ENCODE data around the gene KCNA3.

Gene KCNA3
- 172 to 263 reads per million in 2 experiments for total RNA-seq

DNA sequence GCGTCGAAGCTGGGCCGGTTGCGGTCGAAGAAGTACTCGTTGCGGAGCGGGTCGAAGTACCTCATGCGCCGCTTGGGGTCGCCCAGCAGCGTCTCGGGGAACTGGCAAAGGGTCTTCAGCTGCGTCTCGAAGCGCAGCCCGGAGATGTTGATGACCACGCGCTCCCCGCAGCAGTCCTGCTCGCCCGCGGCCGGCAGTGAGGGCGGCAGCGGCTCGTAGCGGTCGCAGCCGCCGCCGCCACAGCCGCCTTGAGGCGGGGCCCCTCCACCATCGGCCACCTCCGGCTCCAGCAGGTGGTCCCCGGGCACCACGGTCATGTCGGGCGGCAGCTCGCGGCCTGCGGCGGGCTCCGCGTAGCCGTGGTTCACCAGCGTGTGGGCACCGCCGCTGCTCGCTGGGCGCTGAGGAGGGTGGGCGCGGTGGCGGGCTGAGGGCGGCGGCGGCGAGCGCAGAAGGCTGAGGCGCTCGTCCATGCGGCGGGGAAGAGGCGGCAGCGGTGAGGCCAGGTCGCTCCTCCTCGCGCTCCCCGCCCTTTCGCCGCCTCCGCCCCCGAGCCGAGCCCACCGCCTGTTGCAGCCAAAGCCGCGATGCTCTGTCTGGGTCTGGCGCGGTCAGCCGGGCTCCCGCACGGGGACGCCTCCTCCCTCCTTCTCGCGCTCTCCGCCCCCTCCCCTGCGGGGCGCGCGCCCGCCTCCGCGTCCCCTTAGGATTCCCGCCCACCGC is at the start of gene KCNA3:
Gene KCNA3, minus strand, starts transcription at position 604 of the 723 bp plus-strand sequence. Its CDS starts 131 bp downstream, at position 473.
- peak; percentile 53 for DNase-seq (ENCODE audit: low read depth)

DNA sequence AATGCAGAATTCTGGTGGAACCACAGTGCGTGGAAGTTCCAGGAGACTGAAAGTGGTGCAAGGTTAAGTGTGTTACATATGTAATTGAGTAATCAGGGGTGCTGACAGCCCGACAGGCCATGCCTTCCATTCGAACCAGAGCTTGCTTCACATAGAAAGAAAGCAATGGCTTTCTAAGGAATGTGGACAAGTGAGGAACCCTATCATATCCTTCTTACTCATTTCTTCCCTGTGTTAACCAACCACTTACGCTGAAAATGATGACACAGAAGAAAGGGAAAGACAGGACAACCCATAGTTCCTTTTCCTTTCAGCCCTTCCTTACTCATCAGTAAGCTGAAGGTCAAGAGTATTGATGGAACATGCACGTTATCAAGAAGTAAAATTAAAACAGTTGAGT is 48.1 kb upstream of the KCNA3 start:
- DNase-seq (ENCODE audit: low read depth): no peak

DNA sequence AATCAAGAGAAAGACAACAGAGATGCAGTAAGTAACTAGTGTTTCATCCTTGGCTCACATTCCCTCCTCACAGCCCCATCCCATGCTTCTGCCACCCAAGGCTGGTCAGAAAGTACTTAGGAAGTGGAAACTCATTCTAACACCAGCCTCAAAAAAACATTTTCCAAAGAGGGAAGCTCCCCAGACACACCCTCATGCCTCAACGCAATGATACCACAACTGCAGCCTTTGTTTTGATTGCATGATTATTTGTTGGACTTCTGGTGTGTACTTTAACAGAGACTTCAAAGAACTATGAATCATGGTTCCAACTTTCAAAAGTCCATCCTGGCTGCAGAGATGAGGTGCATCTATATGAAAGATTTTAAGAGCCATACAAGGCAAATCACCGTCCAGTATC is 45.2 kb upstream of the KCNA3 start:
- DNase-seq (ENCODE audit: low read depth): no peak

DNA sequence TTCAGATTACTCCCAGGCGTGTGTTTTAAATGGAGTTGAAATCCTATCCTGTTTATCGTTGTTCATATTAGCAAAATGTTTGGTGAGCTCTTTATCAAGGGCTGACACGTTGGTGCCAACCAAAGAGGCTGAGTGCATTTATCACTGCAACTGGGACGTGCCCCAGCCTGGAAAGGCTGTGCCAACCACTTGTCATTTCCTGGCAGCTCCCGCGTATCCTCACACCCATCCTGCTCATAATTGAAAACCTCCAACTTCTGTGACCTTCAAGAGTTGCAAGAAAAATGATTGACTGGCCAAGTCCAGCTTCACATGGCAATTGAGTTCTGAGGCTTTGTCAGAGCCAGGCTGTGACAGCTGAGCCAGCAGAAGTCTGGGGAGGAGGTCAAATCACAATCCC is 43.7 kb upstream of the KCNA3 start:
- no peak for DNase-seq (ENCODE audit: low read depth)

DNA sequence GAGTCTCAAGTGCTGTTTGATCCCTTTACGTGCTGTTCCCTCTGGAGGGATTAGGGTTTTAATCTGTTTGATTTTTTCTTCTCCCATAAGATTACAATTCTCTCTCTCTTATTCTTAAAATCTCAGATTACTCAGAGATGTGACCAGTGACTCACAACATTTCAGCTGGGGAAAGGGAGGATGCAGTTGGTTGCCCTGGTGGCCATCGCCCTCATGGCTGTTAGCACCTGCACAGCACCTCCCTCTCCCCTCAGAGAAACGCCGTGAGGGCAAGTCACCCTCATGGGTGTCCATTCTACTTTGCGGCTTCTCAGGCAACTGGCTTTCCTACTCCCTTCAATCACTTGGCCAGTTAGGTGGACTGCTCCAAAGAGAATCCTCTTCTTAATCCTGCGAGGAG is 42.4 kb upstream of the KCNA3 start:
- no peak for DNase-seq (ENCODE audit: low read depth)

DNA sequence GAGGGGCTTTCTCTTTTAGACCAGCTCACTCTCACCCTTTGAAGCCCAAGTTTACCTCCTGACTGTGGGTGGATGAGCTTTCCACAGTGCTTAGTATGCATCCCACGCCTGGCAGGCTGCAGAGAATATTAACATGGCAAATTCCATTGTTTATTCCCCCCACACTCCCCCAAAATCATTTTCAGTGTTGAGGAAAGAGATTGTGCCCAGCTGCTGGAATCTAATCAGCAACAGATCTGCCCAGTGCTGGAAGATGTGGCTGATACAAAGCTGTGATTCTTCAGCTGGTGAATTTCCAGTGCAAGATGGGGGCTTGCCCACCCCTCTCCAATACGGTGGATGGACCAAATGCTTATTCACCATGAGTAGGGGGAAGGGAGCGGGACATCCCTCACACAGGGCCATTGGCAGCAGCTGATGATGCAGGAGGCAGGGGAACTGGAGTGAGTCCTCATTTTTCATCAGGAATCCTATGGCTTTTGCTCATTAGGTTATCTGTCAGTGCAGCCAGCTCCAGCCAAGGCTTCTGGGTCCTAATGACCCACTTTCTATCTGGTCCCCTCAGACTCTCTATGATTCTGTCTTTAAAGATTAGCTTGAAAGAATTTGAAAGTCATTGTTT is 39.7 kb upstream of the KCNA3 start:
- no peak for DNase-seq (ENCODE audit: low read depth)

DNA sequence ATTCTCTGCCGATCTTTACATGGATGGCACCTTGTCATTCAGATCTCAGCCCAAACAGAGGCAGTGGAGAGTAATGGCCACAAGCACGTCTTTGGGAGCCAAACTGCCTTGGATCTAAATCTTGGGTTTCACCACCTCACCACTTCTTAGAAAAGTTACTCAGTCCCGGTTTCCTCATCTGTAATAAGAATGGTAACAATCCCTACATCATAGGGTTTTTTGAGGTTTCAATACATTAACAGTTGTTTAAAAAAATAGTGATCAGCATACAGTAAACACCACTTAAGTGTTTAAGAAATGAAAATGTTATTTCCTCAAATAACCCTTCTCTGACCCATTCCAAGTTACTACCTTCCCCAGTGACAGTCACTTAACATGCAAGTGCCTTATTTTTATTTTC is 38.5 kb upstream of the KCNA3 start:
- DNase-seq (ENCODE audit: low read depth): no peak

DNA sequence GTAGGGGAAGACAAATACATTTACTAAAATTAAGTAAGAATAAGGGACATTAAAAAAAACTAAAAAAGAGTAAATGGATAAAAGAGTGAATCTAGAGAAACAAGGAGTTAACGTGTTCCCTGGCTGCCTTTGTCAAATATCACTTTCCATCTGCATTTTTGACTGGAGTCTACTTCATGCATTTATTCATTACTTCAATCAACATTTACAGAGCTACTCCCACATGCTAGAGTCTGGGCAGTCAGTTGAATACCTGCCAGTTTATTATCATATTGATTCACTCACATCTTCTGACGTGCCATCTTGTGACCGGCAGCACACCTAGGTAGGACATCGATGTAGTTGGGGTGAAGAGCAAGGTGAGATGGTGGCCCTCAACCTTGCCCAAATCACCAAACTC is 35.6 kb upstream of the KCNA3 start:
- no peak for DNase-seq (ENCODE audit: low read depth)

DNA sequence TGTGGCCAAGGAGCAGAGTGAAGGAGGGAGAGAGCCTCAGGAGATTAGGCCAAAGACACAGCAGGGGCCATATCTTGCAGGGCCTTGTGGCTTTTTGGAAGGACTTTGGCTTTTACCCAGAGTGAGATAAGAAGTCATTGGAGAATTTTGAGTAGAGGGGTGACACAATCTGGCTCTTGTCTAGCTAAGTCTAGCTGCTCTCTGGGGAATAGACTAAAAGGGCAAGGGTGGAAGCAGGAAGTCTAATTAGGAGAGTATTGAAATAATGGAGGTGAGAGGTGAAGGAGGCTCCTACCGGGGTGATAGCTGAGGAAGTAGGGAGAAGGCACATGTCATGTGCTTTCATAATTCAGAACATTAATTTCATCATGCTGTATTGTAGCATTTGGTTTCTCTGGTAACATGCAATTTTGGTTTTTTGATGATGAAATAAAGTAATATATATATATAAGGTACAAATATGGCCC is 34.3 kb upstream of the KCNA3 start:
- no peak for DNase-seq (ENCODE audit: low read depth)

DNA sequence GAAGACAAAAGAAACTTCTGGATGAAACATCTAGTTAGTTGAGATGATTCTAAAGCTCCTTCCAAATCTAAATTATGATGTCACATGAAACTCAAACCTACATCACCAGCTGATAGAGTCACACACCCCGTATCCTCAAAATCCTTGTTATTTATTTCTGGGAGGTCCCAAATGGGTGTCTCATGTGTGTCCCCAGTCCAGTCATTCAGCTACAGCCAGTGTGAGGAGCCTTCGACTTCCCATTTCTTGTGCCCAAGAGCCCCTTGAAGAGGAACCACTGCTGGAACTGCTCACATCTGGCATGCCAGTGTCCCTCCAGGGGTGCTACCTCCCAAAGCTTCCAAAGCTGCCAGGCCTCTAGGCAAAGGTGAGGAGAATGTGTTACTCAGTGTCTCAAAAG is 32.5 kb upstream of the KCNA3 start:
- DNase-seq (ENCODE audit: low read depth): no peak

DNA sequence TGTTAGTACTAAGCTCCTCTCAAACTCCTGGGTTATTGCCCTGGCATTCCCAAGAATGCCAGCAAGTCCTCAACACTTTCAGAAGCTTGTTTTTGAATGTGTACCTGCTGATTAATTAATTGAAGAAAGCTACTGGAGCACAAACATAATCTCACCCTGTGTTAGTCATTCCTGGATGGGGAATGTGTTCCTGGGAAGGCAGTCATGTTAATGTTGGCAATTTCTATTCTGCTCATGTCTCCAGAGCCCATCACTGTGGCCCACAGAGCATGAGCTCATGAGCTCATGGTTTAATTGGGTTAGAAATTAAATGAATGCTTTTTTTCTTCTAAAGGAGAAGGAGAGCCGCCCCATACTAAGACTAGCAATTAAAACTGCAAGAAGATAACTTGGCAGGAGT is 31.9 kb upstream of the KCNA3 start:
- no peak for DNase-seq (ENCODE audit: low read depth)

DNA sequence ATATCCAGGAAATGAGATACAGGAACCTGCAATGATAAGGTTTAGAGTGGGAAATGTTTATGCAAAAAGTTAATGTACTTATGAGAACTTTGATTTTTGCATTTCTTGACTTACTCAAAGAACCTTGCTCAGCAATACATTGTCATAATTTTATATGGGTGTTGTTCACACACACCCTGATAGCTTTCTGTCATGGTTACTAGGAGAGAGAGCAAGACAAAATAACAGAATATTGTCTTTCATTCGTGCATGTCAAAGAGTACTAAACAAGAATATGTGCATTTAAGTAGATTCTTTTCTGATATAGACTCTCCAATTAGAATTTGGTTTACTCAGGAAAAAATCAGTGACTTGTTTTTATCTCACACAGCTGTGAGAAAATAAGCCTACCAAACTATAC is 27.5 kb upstream of the KCNA3 start:
- no peak for DNase-seq (ENCODE audit: low read depth)

DNA sequence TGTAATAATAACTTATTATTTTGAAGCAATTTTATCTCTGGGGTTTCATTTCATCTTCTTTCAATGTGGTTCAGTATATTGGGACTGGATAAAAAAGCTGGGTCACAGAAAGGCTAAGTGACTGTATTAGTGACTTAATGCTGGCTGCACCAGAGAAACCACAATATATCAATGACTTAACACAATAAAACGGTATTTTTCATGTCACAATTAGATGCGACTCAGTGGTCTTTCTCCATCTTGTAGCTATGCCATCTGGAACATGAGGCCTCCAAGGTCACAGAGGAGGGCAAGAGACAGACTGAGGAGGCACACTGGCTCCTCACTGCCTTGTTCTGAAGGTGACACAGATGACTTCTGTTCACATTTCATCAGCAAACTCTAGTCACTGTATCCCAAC is 26.0 kb upstream of the KCNA3 start:
- no peak for DNase-seq (ENCODE audit: low read depth)

DNA sequence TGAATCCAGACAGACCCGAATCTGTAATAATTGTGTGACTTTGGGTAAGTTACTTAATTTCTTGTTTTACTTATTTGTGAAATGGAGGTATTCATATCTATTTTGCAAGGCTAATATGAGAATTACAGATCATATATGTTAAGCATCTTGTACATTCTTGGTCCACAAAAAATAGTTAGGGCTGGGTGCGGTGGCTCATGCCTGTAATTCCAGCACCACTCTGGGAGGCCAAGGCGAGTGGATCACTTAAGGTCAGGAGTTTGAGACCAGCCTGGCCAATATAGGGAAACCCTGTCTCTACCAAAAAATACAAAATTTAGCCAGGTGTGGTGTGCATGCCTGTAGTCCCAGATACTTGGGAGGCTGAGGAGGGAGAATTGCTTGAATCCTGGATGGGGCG is 22.9 kb upstream of the KCNA3 start:
- DNase-seq (ENCODE audit: low read depth): no peak

DNA sequence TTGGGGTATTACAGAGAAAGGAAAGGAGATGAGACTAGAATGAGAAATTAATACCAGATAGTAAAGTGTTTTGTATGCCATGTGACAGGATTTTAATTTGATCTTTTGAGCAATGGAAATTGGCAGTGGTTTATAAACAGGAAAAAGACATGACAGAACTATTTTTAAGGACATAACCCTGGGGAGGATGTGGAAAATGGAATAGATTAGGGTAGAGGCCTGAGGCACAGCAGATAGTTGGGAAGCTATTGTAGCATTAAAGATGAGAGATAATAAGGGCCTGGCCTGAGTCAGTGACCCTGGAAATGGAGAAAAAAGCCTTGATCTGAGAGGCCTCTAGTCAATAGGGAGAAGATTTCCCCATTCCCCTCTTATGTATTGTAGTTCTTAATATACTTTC is 22.1 kb upstream of the KCNA3 start:
- DNase-seq (ENCODE audit: low read depth): no peak

DNA sequence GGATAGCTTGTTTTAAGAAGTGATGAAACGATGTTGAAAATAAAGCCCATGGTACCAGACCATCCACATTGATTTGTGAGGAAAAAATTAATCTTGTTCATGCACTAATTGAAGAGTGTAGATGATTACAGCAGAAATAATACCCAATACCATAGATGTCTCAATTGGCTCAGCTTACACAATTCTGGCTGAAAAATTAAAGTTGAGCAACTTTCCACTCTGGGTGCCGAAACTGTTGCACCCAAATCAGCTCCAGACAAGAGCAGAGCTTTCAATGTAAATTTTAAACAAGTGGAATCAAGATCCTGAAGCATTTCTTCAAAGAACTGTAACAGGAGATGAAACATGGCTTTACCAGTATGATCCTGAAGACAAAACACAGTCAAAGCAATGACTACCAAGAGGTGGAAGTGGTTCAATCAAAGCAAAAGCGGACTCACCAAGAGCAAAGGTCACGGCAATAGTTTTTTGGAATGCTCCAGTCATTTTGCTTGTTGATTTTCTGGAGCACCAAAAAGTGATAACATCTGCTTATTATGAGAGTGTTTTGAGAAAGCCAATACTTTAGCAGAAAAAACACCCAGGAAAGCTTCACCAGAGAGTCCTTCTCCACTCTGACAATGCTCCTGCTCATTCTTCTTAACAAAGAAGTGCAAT is 16.1 kb upstream of the KCNA3 start:
- no peak for DNase-seq (ENCODE audit: low read depth)

DNA sequence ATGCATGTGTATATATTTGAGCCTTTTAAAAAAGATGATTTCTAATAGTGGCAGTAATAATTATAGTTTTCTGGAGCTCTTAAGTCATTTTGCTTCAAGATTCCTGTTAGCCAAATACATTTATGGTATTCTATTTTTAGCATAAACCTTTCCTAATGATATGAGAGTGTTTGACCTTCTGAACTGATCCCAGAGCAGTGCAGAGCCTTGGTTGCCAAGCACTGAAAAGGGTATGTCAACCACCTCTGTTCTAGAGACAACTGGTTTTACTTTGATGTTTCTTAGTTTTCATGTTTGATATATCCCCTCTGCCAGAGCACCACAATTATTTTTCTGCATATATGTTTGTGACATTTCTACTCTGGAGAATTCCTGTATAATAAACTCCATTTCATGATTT is 15.1 kb upstream of the KCNA3 start:
- DNase-seq (ENCODE audit: low read depth): no peak

DNA sequence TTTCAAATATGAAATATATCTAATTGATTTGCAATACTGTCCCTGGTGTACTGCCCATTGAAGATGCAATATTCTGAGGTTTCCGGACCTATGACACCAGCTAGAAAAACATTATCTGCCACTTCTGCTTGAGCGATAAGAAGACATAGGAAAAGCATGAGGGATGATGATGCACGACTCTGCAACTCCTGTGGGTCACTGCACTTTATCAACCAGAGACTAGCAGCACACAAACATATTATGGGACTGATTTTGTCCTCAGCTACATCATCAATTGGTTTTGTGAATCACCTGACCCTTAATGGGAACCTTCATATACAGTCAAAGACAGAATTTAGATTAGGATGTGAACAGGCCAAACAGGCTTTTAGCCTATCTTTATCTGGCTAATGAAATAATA is 13.8 kb upstream of the KCNA3 start:
- DNase-seq (ENCODE audit: low read depth): no peak

DNA sequence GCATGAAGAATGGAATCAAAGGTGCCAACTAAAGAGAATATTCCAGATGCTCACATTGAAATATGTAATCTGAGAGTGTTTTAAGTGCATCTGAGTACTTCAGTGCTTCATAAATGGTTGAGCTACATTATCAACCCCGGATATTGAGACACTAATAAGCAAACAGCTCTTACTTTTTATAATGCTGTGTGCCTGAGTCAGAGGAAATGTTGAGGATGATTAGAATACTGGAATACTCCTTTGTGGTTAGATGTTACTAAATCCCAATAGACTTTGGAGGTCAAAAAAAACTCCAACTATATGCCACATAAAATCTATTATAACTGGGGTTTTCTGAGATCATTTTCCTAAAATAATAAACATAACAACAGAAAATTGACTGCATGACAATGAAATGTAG is 12.5 kb upstream of the KCNA3 start:
- DNase-seq (ENCODE audit: low read depth): no peak

DNA sequence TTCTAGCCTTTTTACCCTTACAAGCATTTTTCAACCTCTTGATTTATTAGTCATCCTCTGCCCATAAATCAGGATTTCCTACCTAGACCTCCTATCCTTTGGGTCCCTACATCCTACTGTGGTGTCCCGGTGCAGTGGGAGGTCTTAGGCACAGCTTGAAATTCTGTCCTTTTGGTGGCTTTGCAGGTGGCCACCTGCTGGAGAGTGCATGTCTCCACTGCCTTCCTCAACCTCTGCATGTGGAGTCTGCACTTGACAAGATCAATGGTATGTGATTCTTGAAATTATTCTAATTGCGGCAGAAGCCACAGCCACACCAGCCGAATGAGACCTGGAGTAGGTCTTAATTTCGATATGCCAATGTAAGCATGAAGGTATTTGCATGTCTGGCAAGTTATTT is 11.4 kb upstream of the KCNA3 start:
- peak; percentile 6 for DNase-seq (ENCODE audit: low read depth)

DNA sequence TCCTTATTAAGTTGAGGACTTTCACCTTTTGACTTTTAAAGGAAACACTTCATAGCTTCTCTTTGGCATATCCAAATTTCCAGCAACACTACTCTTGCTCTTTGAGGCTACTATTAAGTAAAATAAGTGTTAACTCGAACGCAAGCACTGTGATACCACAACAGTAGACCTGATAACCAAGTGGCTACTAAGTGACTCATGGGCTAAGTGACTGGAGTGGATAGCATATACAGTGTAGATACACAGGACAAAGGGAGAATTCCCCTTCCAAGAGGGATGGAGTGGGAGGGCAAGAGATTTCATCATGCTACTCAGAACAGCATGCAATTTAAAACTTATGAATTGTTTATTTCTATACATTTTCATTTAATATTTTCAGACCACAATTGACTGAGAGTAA is 9.8 kb upstream of the KCNA3 start:
- DNase-seq (ENCODE audit: low read depth): no peak

DNA sequence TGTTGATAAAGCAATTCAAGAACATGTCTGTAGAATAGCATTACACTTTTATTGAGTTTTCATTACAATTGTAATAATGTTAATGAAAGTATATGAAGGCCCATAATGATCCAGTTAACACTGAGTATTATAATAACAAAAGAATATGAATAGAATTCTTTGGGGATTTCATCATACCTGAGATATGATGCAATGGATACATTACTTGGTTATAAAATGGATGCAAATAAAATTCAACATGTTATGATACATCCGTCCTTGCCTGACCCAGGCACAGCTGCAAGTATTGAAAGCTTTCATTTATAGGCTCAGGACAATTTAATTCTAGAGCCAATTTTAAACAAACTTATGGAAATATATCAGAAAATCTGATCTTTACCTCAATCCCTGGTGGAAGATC is 8.2 kb upstream of the KCNA3 start:
- DNase-seq (ENCODE audit: low read depth): no peak

DNA sequence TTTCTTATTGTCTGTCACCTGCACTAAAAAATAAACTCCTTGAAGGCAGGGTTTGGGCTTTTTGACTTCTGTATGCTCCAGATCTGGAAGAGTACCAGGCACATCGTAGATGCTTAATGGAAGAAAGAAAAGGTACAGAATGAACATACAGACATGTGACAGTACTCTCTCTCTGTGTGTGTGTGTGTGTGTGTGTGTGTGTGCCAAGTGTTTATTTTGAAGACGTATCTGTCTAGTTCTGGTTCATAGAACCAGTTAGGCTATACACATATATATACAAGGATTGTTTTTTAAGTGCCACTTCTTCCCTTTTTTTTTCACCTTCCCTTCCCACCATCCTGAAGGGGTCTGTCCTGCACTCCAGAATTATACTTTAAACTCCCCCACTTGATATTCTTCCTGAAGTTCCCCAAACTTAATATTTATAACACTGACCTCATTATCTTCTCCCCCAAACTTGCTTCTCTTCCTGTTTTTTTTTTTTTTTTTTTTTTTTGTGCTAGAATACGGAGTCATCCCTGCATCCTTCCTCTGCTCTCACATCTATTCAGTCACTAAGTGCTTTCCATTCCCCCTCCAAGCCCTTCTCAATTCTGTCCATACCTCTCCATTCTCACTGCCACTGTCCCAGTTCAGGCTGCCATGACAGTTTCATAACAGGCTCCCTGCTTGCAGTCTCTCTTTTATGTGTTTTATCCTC is 5.4 kb upstream of the KCNA3 start:
- no peak for DNase-seq (ENCODE audit: low read depth)
